HG02852 (cell line): ENCODE results near the gene CAV1.
A peak's percentile ranks its signal among the peaks of the same experiment; 100 is the strongest.

ENCODE experiments used
- ATAC-seq: cut with Tn5 transposase; IDR thresholded peaks from one replicate; pipeline ENCODE4 v1.9.1; 2021; ENCODE audit warnings: mild to moderate bottlenecking, moderate library complexity; ENCODE audit not compliant: unreplicated experiment

Gene CAV1

GRCh38 chr7:116502201-116503096, 22.4 kb upstream of the CAV1 start:
- ATAC-seq, result no peak

- no peak for ATAC-seq
Observed at GRCh38 chr7:116503835-116504234, 21.0 kb upstream of the CAV1 start.

- no peak for ATAC-seq
Observed at GRCh38 chr7:116505278-116505677, 19.6 kb upstream of the CAV1 start.

GRCh38 chr7:116505823-116506222, 19.0 kb upstream of the CAV1 start:
- no peak for ATAC-seq

GRCh38 chr7:116509982-116510579, 14.8 kb upstream of the CAV1 start:
- no peak for ATAC-seq

GRCh38 chr7:116510795-116511194, 14.0 kb upstream of the CAV1 start:
- ATAC-seq, result no peak

GRCh38 chr7:116511552-116512519, 13.0 kb upstream of the CAV1 start:
- peak; percentile 99 for ATAC-seq

- ATAC-seq, result no peak
Observed at GRCh38 chr7:116512520-116513188, 12.2 kb upstream of the CAV1 start.

- no peak for ATAC-seq
Observed at GRCh38 chr7:116515584-116515983, 9.3 kb upstream of the CAV1 start.

GRCh38 chr7:116516324-116516723, 8.5 kb upstream of the CAV1 start:
- no peak for ATAC-seq

- no peak for ATAC-seq
Observed at GRCh38 chr7:116517626-116518025, 7.2 kb upstream of the CAV1 start.

GRCh38 chr7:116518961-116519360, 5.9 kb upstream of the CAV1 start:
- no peak for ATAC-seq

- no peak for ATAC-seq
Observed at GRCh38 chr7:116521046-116521664, 3.7 kb upstream of the CAV1 start.

GRCh38 chr7:116522247-116522646, 2.6 kb upstream of the CAV1 start:
- no peak for ATAC-seq

- no peak for ATAC-seq
Observed at GRCh38 chr7:116524221-116524608, 621 bp upstream of the CAV1 start.

- ATAC-seq, result peak; percentile 32
Observed at GRCh38 chr7:116525298-116525912, 569 bp downstream of the CAV1 start.

GRCh38 chr7:116525913-116526861, 1.4 kb downstream of the CAV1 start:
- ATAC-seq, result peak; percentile 94

- ATAC-seq, result no peak
Observed at GRCh38 chr7:116526897-116527296, 2.1 kb downstream of the CAV1 start.

- no peak for ATAC-seq
Observed at GRCh38 chr7:116527521-116527920, 2.7 kb downstream of the CAV1 start.
